NCI-H1105 treated with DMSO at 0.1 percent for 48 hours (cell line): Measurements from ENCODE around the gene XPOT.

Source experiments
- DNase-seq: peaks from one replicate; lab custom pipeline; 2025; lab: John Stamatoyannopoulos, UW

XPOT gene

DNA sequence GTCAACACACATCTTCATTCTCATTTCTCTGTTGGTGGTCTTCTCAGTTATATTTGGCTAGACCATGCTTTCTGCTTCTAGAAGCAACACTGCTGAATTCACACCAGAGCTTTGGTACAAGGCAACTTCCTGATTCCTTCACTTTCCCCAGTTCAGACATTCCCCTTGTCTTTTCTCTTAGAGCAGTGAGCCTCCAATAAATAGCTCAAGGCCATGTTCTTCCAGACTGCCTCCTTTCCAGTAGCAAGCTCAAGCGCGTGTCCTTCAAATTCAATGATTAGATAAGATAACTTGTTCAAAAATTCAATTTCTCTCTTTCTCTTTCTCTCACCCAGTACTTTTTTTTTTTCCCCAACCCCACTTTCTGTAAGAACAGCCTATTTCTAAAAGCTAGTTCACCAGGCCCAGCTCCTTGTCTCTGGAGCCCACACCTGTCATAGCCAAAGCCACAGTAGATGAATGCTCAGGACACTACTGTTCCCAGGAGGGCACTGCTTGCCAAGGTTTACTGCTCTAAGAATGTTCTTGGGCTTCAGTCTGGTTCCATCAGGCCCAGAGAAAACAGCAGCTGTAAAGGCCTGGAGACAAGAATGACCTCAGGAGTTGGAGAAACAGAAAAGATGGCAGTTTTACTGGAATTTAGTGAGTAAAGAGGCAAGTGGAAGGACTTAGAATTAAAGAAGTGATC, 65.4 kb downstream of the XPOT start:
- no peak for DNase-seq

GRCh38 chr12:64470495-64470894, 66.3 kb downstream of the XPOT start:
- no peak for DNase-seq

GRCh38 chr12:64473176-64473575, 69.0 kb downstream of the XPOT start:
- DNase-seq, result no peak

DNA sequence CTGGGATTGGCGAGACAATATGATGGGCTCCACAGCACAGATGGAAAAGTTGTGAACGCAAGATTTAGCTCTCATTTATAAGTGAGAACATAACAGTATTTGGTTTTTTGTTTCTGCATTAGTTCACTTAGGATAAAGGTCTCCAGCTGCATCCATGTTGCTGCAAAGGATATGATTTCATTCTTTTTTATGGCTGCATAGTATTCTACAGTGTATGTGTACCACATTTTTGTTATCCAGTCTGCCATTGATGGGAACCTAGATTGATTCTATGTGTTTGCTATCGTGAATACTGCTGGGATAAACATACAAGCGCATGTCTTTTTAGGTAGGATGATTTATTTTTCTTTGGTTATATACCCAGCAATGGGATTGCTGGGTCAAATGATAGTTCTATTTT, 71.3 kb downstream of the XPOT start:
- no peak for DNase-seq

DNA sequence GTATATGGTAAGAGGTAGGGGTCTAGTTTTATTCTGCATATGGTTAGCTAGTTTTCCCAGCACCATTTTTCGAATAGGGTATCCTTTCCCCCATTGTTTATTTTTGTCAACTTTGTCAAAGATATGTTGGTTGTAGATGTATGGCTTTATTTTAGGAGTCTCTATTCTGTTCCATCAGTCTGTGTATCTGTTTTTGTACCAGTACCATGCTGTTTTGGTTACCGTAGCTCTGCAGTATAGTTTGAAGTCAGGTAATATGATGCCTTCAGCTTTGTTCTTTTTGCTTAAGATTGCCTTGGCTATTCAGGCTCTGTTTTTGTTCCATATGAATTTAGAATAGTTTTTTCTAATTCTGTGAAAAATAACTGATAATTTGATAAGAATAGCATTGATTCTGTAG, 72.7 kb downstream of the XPOT start:
- DNase-seq, result no peak

DNA sequence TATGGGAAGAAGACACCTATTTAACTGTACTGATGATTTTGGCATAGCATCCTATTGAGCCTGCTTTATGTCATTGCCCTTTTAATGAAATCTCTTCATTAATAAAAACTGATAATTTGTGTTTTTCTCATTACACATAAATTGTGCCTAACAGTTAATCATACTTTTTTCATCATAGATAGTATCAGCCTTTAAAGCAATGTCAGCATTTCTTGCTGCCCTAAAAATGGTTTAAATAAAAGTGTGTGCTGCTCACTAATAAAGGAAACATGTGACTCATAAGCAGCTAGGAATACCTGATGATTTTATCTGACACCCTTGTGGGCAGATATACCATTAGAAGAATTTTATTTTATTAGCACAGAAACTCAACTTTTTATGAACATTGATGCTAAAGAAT, 74.5 kb downstream of the XPOT start:
- no peak for DNase-seq

DNA sequence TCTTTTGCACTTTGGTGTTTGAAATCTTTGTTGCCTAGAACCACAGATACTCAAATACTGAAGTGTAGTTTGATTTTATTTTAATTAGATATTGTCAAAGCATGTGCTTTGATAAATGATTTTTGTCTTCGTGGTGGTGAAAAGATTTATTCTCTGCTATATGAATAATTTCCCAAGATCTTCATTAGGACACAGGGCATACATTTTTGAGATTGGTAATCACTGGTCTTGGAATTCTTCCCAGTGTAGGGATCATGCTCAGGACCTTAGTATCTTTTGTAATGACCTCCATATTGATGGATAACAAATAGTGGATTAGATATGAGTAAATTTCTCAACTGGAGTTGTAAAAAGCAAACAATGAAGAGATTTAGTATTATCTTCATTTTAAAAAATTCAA, 76.0 kb downstream of the XPOT start:
- no peak for DNase-seq

- no peak for DNase-seq
Measured at GRCh38 chr12:64486657-64487056, 82.5 kb downstream of the XPOT start.

DNA sequence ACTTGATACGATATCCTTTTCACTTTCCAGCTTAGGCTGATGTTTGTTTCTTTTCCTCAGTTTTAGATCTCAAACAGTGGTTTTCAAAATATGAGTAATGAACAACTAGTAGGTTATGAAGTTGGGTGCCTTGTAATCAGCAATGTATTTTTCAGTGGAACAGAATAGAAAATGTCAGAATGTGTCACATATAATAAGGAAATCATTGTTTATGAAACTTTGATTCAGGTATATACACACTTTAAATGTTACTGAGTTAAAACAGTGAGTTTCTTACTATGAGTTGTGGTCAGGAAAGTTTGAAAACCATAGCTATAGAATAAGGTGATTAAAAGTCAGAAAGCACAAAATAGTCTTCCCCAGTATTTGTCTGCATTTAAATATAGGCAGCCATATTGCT, 87.5 kb downstream of the XPOT start:
- DNase-seq, result no peak

GRCh38 chr12:64493513-64493912, 89.3 kb downstream of the XPOT start:
- DNase-seq, result no peak

GRCh38 chr12:64494998-64495729, 91.0 kb downstream of the XPOT start:
- no peak for DNase-seq

- no peak for DNase-seq
Measured at GRCh38 chr12:64496839-64497400, 92.7 kb downstream of the XPOT start.

- DNase-seq, result no peak
Measured at GRCh38 chr12:64497484-64497883, 93.3 kb downstream of the XPOT start.

- no peak for DNase-seq
Measured at GRCh38 chr12:64497903-64498302, 93.7 kb downstream of the XPOT start.

DNA sequence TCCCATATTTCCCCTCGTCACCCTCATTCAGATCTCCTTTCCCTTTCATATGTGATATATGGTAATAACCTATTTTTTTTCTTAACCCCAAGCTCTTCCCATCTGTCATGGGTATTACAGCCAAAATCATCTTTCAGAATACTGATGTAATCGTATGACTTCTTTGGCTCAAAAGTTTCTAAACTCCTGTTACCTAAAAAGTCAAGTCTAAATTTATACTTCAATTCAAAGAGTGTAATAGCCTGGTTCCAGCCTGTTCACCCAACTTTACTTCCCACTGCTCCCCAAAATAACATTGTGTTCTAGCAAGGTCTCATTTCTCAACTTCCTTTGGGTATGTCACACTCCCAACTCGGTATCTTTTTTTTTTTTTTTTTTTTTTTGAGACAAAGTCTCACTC, 96.2 kb downstream of the XPOT start:
- DNase-seq, result no peak
